Stimulated activated CD8-positive, alpha-beta memory T cell treated with anti-CD3 and anti-CD28 coated beads, Interleukin-7, amount 100 ng/mL, for 24 hours (primary cell): Measurements from ENCODE around the gene CALD1.

ENCODE experiments used
- DNase-seq: peaks from one replicate; pipeline ENCODE4 v3.0.0-alpha.2; 2020; ENCODE audit warnings: low read depth

Gene CALD1

DNA sequence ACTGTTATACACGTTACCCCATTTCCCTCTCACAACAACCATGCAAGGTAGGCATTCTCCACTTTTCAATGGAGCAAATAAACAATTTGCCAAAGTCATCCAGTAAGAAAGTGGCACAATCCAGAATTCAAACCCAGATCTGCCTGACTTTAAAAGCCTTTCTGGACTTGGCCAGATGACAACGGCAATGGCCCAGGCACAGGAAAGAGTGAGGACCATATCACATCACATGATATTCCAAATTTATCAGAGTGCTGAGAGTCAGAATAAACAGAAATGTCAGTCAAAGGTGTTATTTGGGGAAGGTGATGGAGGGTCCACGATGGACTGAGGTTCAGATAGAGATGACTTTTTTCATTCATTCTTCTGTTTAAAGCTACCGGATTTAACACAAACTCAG, 48.0 kb downstream of the CALD1 start:
- no peak for DNase-seq

DNA sequence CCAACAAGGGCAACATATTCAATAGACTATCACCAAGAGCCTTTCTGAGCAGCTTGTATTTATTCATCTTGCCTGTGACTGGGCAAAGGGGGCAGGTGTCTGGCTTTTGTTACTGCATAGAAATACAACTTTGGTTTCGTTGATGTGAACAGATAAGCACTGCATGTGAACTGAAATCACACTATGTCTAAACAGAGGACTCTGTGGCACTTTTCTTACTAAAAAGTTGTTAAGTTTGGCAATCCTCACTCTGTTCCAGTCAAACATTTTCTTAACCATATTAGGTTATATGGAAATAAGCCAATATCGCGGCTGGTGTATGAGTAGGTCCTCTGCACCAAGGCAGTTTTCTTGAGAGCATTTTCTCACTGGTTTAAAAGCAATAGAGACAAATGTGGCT, 48.5 kb downstream of the CALD1 start:
- no peak for DNase-seq

DNA sequence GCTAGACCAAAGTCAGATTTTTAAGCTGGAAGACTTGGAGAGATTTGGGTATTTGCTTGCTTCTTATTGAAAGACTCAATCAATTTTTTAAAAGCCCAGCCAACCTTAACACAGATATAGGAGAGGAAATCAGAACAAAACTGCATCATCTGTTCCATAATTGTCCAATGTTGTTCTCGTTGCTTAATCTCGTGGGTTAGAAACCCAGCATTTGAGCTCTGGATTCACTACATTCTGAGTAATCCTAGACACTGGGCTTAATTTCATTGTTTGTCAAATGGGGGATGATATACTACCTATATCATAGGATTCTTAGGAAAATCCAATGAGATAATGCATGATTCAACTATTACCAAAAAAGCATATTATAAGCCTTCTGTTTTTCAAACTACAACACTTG, 48.9 kb downstream of the CALD1 start:
- no peak for DNase-seq

DNA sequence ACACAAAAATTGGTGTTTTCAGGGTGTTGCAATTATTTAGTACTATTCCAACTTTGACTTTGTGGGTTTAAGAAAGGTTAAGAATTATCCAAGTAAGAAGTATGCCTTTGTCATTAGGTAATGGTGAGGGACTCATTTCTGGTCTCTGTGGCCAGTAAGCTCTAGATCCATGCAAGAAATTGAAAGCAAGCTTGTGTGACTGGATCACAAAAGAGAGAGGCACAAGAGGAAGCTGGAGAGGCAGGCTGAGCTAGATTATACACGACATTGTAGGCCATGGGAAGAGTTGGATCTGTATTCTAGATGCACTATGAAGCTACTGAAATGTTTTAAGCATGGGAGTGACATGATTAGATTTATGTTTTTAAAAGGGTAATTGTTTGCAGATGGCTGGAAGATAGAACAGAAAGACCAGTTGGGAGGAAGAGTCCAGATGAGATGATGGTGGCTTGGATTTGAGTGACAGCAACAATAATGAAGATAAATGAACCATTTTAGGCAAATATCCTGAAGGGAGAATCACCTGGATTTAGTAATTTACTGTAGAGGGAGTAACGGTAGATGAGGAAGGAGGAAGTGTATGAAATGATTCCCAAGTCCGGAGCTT, 50.0 kb downstream of the CALD1 start:
- DNase-seq, result no peak

DNA sequence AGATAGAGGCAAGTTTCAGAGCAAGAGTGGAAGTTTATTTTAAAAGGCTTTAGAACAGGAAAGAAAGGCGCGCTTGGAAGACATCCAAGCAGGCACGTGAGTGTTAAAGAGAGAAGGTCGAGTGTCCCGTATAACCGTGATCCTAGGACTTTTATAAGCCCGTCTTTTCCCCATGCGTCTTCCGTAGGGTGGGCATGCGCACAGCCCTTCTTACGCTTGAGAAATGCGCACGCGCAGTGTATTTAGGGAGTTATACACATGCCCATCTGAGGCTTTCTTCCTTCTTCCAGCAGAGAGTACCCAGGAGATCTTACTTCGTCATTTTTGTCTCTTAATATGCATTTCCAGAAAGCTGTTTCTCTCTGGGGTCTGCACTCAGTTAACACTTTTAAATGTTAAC, 52.4 kb downstream of the CALD1 start:
- no peak for DNase-seq

DNA sequence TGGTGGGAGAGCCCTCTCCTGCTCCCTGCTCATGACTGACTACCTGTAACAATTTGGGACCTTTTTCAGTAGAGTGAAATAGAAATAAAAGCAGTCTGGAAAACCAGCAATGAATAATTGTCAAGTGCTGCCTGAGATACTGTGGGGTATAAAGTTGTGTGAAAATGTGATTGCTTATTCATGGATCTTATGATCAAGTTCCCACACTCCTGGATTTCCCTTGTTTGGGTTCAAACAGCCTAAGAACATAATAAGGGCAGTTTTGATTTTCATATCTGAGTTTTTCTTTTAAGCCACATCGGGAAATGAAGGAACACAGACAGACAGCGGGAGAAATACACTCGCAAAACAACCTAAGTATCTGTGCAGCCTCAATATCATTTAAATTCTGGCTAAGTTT, 52.9 kb downstream of the CALD1 start:
- no peak for DNase-seq

DNA sequence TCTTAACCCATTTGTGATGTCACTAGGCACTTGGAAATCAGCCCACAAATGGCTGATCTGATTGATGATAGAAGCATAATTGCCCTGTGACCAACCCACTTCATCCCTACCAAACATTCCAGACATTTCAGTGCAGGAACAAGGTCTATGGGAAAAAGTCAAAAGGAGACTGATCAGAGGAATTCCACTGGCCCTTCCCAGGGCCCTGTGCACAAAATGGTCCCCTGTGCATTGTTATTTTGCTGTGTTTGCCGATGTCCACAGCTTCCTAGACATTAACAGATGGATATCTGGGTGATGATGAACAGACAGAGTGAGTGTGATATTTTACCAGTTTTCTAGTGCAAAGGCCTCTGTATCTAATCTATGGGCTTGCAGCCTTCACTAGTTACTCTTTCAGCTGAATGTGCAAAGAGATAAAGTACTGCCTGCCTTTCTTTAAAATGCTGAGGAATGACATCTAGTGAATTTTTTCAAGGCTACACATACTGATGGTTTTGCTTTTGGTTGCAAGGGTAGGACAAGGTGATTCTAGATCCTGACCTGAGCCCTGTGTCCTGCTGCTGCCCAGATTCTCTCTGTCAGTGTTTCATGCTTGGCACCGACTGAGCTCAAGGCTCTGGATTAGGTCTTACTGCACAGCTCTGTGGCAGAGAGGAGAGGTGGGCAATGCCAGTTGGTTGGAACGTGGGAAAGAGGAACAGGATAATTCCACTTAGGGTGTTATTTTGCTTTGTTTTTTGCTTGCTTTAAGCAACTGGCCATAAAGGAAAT, 55.4 kb downstream of the CALD1 start:
- DNase-seq, result no peak

DNA sequence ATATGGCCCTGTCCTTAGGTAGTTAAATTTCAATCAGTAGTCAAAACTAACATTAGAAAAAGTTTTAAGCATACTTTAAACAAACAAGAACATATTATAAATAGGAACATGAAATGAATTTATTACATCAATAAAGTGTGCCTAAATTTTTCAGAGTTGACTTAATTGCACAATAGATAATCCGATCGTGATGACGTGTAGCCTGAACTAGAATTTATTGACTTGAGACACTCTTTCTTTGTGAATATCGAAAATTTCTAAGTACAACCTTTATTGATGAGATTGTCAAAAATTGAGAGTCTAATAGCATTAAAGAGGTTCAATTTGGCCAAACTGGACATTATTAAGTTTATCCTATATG, 56.0 kb downstream of the CALD1 start:
- no peak for DNase-seq

DNA sequence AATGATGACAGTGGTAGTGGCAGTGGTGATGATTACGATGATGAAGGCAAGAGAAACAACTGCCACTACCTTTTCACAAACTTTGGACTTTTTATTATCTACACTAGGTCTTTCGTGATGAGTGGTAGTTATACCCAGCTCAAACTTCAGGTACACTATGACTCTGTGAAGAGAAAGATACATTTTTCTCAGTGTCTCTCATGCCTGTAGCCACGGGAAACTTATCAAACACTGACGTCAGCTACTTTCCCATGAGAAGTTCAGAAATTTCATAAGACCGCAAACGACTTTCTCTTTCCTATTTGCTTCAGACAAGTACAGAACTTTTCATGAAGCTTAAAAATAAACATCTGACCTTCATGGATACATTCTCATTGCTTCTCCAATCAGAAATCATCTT, 57.0 kb downstream of the CALD1 start:
- DNase-seq, result no peak

DNA sequence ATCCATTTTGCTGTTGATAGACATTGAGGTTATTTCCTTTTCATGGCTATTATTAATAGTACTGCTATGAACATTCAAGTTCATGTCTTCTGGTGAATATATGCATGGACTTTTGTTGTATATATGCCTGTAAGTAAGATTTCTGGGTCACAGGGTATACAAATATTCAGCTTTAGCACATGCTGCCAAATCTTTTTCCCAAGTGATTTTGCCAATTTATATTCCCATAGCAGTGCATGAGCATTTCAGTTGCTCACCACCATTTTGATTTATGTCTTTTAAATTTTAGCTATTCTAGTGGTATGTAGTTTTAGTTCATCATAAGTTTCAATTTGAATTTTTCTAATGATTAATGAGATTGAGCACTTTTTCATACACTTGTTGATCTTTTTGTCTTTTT, 59.9 kb downstream of the CALD1 start:
- DNase-seq, result no peak

DNA sequence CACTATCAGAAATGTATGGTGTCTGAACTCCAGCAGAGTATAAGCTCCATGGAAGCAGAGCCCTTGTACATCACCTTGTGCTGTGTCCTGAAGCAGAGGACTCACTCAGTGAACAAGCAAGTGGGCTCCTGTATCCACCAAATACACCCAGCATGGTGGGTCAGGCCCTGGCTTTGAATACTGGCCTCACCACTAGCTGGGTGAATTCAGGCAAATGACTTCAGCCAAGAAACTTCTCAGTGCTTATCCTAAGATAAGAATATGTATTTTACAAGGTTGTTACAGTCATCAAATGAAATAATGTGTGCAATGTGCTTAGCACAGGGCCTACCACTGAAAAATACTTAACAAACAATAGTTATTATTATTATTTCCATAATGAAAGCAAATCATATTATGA, 62.6 kb downstream of the CALD1 start:
- DNase-seq, result no peak

DNA sequence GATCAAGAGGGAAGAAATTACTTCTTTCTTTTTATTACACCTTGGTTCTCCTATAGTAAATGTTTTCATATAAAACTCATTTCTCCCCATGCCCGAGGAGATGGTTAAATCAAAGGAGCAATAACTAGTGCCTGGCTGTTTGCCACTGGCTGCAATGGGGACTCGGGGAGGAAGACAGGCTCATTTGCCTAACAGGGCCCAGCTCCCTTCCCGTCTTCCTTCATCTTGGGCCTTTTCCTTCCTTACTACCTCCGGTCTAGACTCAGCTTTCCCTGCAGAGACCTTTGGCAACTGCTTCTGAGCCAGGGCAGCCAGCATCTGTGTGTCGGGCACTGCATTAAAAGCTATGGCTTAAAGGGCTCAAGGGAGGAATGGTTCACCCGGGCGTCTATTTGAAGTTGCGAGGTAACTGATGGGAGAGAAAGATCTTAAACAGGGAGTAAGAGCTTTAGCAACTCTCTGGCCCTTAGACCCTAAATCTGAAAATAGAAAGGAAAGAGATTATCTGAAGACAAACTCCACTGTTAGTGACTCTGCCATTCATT, 63.5 kb downstream of the CALD1 start:
- DNase-seq, result no peak

DNA sequence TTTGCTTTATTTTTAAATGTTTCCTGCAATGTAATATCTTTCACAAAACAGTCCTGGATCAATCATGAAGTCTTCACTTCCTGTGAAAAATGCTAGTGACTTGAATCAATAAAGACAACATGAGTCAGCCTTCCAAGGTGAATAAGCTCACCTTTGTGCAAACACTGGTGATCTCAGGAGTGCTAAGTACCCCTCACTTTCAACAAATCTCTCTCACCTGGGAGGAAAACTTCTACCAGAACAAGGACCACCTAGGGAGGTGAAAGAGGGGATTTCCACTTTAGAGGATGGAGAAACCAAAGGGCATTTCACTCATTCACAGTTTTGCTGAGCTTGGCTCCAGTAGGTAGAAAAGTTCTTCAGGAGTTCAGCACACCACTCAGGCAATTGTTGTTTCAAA, 64.8 kb downstream of the CALD1 start:
- DNase-seq, result no peak

DNA sequence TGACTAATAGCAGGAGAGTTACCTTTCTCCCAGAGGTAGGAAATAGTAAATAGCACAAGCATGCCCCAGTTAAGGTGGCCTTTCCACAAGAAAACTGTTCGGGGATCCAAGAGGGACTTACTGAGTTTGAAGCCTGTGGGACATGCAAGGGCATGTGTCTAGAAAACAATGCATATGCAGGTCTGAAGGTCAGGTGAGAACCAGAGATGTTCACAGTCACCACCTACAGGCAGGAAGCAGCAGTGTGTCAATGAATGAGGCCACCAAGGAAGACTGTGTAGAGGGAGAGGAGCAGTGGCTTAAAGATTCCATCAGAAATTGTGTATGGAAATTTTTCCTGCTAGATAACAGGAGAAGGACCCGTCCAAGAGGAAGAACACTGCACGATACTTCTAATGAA, 66.0 kb downstream of the CALD1 start:
- no peak for DNase-seq

DNA sequence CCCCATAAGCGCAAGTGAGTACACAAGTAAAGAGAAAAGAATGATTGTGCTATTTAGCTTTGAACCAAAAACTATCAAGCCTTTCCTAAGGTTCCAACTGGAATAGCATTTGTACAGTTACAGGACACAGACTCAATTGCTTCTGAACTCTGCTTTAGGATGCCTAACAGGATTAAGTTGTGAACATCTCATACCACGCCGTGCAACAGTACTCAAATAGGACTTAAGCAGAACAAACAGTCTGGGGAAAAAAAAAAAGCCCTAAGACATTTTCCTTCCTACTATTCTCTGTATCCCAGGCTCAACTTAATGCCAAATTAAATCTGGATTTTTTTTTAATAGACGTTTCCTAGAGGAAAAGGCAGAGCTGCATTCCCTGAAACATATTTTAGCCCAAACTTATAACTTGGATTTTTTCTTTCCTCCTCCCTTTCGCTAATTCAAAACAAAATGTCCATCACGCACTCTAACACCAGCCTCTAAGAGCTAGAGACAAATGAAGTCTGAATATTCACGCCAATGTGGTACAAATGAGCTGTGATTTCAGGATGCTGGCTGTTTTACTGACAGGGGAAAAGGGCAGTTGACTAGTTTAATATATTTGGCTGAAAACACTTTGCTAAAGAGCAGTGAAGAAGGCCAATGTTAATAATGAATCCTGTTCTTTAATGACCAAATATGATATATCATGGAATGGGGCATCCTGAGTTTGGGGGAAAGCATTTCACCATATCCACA, 68.6 kb downstream of the CALD1 start:
- DNase-seq, result no peak

DNA sequence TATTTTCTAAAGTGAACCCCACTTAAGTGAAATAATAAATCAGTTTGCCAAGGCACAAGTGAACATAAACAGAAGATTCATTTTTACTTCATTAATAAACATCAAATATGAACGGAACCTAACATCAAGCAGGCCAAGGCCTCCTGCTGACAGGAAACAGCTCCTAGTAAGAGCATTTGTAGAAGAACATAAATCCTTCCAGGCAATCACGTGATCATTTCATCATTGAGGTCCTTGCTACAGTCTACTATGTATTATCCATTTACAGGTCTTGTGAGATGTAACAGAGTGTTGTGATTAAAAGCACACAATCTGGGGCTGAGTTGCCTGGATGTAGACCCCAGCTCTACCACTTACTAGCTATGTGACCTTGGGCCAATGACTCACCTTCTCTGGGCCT, 70.6 kb downstream of the CALD1 start:
- no peak for DNase-seq

DNA sequence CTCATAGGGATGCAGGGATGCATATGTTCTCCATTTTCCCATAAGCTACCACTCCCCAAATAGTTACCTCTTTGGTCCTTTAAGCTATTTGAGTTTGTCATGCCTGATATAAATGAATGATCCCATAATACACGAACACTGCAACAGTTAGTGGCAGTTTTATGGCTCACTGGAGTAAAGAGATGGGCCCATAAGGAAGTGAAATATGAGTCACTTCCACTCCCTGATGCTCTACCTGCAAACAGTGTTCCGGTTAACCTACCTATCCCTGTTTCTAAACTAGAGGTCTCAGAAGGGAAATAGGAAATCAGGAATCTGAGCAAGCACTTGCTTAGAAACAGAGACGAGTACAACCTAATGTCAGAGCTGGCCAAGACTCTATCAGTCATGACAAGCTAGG, 71.7 kb downstream of the CALD1 start:
- DNase-seq, result no peak

DNA sequence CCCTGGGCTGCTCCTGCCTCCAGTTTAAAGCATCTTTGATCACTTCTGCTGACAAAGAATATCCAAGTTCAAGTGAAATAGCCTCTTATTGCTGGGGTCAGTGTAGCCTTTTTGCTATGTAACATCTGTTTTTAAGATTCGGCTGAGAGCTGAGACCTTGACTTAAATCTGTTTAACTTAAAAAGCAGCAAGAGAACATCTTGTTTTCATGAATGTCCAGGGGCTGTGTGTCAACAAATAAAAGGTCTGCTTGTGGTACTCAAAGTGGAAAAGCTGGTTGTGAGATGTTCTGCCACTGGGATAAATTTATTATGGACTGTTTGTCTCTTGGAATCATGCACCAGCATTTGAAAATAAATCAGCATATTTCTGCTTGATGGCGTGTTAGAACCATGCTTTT, 73.2 kb downstream of the CALD1 start:
- DNase-seq, result no peak

DNA sequence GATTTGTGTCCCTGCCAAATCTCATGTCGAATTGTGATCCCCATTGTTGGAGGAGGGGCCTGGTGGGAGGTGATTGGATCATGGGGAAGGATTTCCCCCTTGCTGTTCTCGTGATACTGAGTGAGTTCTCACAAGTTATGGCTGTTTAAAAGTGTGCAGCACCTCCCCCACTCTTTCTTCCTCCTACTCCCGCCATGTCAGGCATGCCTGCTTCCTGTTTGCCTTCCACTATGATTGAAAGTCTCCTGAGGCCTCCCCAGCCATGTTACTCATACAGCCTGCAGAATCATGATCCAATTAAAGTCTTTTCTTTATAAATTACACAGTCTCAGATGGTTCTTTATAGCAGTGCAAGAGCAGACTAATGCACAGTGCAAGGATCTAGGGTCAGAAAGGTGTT, 75.4 kb downstream of the CALD1 start:
- no peak for DNase-seq

DNA sequence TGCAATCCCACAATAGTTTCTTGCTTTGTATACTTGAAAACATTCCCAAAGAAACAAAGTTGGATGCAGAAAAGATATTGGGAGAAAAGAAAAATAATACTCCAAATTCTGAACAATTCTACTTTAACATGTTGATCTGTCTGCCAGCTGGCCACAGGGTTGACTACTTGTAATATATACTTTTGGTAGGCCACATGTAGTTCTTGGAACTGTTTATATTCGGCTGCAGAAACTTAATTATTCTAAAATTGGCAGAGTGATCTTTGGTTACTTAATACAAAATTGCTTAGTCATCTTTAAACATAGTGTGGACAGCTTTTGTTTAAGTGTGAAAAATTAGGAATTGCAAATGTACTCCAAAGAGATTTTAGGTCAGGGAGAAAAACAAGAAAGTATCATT, 76.0 kb downstream of the CALD1 start:
- no peak for DNase-seq

DNA sequence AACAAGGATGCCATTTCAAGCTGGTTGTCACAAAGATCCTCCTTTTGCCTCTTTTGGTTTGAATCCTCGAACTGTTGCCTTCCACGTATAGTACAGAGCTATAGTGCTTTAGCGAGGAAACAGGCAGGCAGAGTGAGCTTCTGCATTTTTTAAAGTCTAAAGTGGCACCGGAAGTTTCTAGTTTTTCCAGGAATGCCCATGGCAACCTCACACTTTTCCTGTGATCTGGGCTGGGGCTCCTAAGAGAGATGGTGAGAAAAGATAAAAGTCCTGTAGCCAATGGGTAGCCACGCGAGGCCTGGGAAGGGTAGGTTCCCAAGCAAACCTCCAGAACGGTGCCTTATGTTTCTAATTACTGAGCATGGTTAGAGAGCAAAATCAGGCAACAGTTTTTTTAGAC, 76.7 kb downstream of the CALD1 start:
- DNase-seq, result no peak

DNA sequence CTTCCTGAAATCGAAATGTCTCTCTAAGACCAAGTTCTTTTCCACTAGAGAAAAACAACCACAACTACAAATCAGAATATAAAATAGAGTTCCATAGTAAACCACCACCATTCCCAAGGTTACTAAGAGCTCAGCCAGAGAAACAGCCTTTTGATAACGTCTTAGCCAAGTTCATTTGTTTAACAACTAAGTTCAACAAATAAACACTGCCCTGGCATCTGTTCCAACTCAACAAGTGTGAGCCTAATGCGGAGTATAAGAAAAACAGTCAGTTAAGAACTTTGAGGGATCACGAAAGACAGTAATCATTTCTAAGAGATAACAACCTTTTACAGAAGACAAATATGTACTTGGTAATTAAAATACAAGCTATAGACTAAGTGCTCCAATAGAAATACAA, 77.3 kb downstream of the CALD1 start:
- no peak for DNase-seq

DNA sequence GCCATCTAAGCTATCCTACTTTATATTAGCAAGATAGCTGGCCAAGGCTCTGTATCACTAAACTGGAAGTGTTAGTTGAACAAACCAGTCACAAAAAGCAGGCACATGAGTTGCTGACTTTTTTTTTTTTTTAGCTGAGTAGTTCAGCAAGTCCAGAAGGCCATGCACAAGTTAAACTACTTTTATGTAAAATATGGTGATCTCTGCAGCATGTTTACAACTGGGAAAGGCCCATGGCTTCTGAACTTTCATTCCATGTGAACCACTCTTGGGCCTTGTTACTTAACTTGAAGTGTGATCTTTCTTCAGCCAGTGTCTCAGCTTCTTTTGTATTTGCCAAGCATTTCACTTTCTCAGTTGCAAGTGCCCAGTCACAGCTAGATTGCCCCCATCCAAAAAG, 78.5 kb downstream of the CALD1 start:
- no peak for DNase-seq
